HG02973 (cell line): Measurements from ENCODE around the gene ANKRD13D.
"Not testable (repeated sequence)": the region's sequence is repeated elsewhere in the genome, so short reads cannot be mapped to it uniquely, and the experiment has no call there.

Experiments used
- ATAC-seq: cut with Tn5 transposase; IDR thresholded peaks from one replicate; pipeline ENCODE4 v1.9.1; 2021; ENCODE audit warnings: moderate library complexity; ENCODE audit not compliant: unreplicated experiment

Gene ANKRD13D

GRCh38 chr11:67317205-67317887 is 28.2 kb downstream of the ANKRD13D start:
- ATAC-seq: peak; percentile 70

- peak; percentile 14 for ATAC-seq
Measured at GRCh38 chr11:67317888-67318555, 28.9 kb downstream of the ANKRD13D start.

- not testable (repeated sequence) for ATAC-seq
Measured at GRCh38 chr11:67318876-67319275, 29.8 kb downstream of the ANKRD13D start.

- ATAC-seq: no peak
Measured at GRCh38 chr11:67320011-67320410, 30.9 kb downstream of the ANKRD13D start.

- no peak for ATAC-seq
Measured at GRCh38 chr11:67320691-67321090, 31.6 kb downstream of the ANKRD13D start.

- ATAC-seq: no peak
Measured at GRCh38 chr11:67321313-67321871, 32.3 kb downstream of the ANKRD13D start.

- no peak for ATAC-seq
Measured at GRCh38 chr11:67322049-67322448, 32.9 kb downstream of the ANKRD13D start.

GRCh38 chr11:67323526-67323925 is 34.4 kb downstream of the ANKRD13D start:
- ATAC-seq: no peak

- no peak for ATAC-seq
Measured at GRCh38 chr11:67332081-67332691, 43.1 kb downstream of the ANKRD13D start.

- ATAC-seq: no peak
Measured at GRCh38 chr11:67337257-67337656, 48.2 kb downstream of the ANKRD13D start.

- no peak for ATAC-seq
Measured at GRCh38 chr11:67344264-67344663, 55.2 kb downstream of the ANKRD13D start.

- no peak for ATAC-seq
Measured at GRCh38 chr11:67345247-67345919, 56.3 kb downstream of the ANKRD13D start.

- no peak for ATAC-seq
Measured at GRCh38 chr11:67345920-67346819, 57.1 kb downstream of the ANKRD13D start.

GRCh38 chr11:67347964-67348749 is 59.1 kb downstream of the ANKRD13D start:
- no peak for ATAC-seq

- no peak for ATAC-seq
Measured at GRCh38 chr11:67349036-67349435, 59.9 kb downstream of the ANKRD13D start.

GRCh38 chr11:67349457-67349856 is 60.4 kb downstream of the ANKRD13D start:
- no peak for ATAC-seq

GRCh38 chr11:67349928-67350465 is 60.9 kb downstream of the ANKRD13D start:
- no peak for ATAC-seq

- no peak for ATAC-seq
Measured at GRCh38 chr11:67351275-67352005, 62.3 kb downstream of the ANKRD13D start.
